Measurements from ENCODE around the gene USP34. TPM values are rescaled to one million over a fixed set of nuclear protein-coding genes. Genes with fewer than 3 reads are reported as not detected.
A peak's percentile ranks its signal among the peaks of the same experiment; 100 is the strongest.

USP34 gene
- total and polyA plus RNA-seq, 2 experiments from 2014 or later, result 36.8 to 125 TPM

DNA sequence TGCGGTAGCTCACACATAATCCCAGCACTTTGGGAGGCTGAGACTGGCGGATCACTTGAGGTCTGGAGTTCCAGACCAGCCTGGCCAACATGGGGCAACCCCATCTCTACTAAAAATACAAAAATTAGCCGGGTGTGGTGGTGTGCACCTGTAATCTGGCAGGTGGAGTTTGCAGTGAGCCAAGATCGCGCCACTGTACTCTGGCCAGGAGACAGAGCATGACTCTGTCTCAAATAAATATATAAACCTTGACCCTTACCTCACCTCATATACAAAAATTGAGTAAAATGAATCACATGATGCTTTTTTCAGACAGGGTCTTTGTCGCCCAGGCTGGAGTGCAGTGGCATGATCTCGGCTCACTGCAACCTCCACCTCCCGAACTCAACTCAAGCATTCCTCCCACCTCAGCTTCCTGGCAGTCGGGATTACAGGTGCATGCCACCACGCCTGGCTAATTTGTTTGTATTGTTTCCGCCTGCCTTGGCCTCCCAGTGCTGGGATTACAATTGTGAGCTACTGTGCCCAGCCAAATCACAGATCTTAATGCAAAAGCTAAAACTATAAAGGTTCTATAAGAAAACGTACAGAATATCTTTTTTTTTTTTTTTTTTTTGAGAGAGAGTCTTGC is 42.0 kb upstream of the USP34 start:
- 89% methylated on average over 12 of the region's 12 CpGs for WGBS (ENCODE audit: low lambda C conversion rate, missing lambda C conversion rate)
- H3K79me2 ChIP-seq, result peaks cover 95% of the 10 kb centered on the region
- no peaks in the 10 kb centered on the region for H3K9me3 ChIP-seq (ENCODE audit: low read depth)
- peaks cover 36% of the 10 kb centered on the region for H4K20me1 ChIP-seq (ENCODE audit: insufficient read depth, poor library complexity, severe bottlenecking)
- H3K27ac ChIP-seq, result no peak overlapping the region
- no peak for DNase-seq (ENCODE audit: low spot score)
- H3K4me2 ChIP-seq, result no peak overlapping the region
- H3K4me3 ChIP-seq, result no peak overlapping the region
- H3K4me1 ChIP-seq (ENCODE audit: insufficient read depth), result no peaks in the 10 kb centered on the region
- no peaks in the 10 kb centered on the region for H3K9me2 ChIP-seq (replicated peaks; ENCODE audit: insufficient read depth)
- TF ChIP-seq CTCF (IDR thresholded peaks at IDR 0.05; ENCODE audit: poor library complexity) (no peak), EZH2 (IDR thresholded peaks at IDR 0.05; ENCODE audit: borderline replicate concordance) (no peak)
- no peak overlapping the region for H2AFZ ChIP-seq
- no peaks in the 10 kb centered on the region for H3K36me3 ChIP-seq (replicated peaks; ENCODE audit: insufficient read depth, low read depth)
- no peaks in the 10 kb centered on the region for H3K27me3 ChIP-seq

DNA sequence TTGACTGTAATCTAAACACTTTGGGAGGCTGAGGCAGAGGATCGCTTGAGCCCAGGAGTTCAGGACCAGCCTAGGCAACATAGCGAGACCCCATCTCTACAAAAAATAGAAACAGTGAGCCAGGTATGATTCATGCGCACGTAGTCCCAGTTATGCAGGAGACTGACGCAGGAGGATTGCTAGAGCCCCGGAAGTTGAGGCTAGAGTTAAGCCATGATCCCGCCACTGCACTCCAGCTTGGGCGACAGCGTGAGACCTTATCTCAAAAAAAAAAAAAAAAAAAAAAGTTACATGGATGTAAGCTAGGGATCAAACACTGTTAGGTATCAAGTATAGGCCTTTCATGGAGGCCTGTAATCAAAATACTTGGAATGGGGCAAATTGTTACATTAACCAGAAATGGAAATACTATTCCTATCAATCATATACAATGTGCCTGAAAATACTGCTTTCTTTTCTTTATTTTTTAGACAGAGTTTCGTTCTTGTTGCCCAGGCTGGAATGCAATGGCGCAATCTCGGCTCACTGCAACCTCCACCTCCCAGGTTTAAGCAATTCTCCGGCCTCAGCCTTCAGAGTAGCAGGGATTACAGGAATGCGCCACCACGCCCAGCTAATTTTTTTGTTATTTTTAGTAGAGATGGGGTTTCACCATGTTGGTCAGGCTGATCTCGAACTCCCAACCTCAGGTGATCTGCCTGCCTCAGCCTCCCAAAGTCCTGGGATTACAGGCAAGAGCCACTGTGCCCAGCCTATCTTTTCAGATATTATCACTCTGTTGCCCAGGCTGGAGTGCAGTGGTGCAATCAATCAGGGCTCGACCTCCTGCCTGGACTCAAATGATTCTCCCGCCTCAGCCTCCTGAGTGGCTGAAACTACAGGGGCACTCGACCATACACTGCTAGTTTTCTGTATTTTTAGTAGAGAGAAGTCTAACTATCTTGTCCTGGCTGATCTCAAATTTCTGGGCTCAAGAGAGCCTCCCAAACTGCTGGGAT is 40.1 kb upstream of the USP34 start:
- TF ChIP-seq EZH2 (IDR thresholded peaks at IDR 0.05; ENCODE audit: borderline replicate concordance), result no peak
- TF ChIP-seq EZH2phosphoT487 (IDR thresholded peaks at IDR 0.05; ENCODE audit: low read depth, severe bottlenecking, unreplicated experiment), result no peak
- no peak for TF ChIP-seq CTCF (IDR thresholded peaks at IDR 0.05; ENCODE audit: poor library complexity)
- Histone ChIP-seq H3K4me2 (no peak overlapping the region), H2AFZ (no peak overlapping the region), H3K27ac (peak overlapping the region; percentile 23), H3K9me2 (replicated peaks; ENCODE audit: insufficient read depth) (no peaks in the 10 kb centered on the region), H3K36me3 (replicated peaks; ENCODE audit: insufficient read depth, low read depth) (no peaks in the 10 kb centered on the region), H3K9me3 (ENCODE audit: low read depth) (no peaks in the 10 kb centered on the region), H3K4me1 (ENCODE audit: insufficient read depth) (no peaks in the 10 kb centered on the region), H4K20me1 (ENCODE audit: insufficient read depth, poor library complexity, severe bottlenecking) (peaks cover 36% of the 10 kb centered on the region), H3K4me3 (no peak overlapping the region), H3K27me3 (no peaks in the 10 kb centered on the region), H3K79me2 (peaks cover 95% of the 10 kb centered on the region)
- no peak for DNase-seq (ENCODE audit: low spot score)
- 93% methylated on average over 19 of the region's 19 CpGs for WGBS (ENCODE audit: low lambda C conversion rate, missing lambda C conversion rate)

DNA sequence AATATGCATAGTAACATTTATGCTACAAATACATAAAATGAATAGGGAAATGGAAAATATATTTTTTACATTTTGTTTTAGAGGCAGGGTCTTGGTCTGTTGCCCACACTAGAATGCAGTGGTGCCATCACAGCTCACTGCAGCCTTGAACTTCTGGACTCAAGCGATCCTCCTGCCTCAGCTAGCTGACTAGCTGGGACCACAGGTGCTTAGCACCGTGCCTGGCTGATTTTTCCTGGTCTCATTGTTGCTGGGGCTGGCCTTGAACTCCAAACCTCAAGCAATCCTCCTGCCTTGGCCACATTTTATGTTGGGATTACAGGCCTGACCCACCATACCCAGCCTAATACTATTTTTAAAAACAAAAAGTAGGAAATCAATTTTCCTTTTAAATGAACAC is 34.1 kb upstream of the USP34 start:
- H3K79me2 ChIP-seq, result peaks cover 88% of the 10 kb centered on the region

More for the DNA sequence above, 34.1 kb upstream of the USP34 start:
- Histone ChIP-seq H3K9me2 (replicated peaks; ENCODE audit: insufficient read depth) (no peaks in the 10 kb centered on the region), H2AFZ (no peak overlapping the region), H3K27ac (no peak overlapping the region), H3K9me3 (ENCODE audit: low read depth) (no peaks in the 10 kb centered on the region), H3K27me3 (no peaks in the 10 kb centered on the region), H4K20me1 (ENCODE audit: insufficient read depth, poor library complexity, severe bottlenecking) (peaks cover 28% of the 10 kb centered on the region), H3K4me3 (no peak overlapping the region), H3K4me2 (no peak overlapping the region), H3K36me3 (replicated peaks; ENCODE audit: insufficient read depth, low read depth) (no peaks in the 10 kb centered on the region), H3K4me1 (ENCODE audit: insufficient read depth) (no peaks in the 10 kb centered on the region)
- TF ChIP-seq EZH2phosphoT487 (IDR thresholded peaks at IDR 0.05; ENCODE audit: low read depth, severe bottlenecking, unreplicated experiment) (no peak), CTCF (IDR thresholded peaks at IDR 0.05; ENCODE audit: poor library complexity) (no peak), EZH2 (IDR thresholded peaks at IDR 0.05; ENCODE audit: borderline replicate concordance) (no peak)
- WGBS (ENCODE audit: low lambda C conversion rate, missing lambda C conversion rate), result 94% methylated on average over 2 of the region's 2 CpGs
- no peak for DNase-seq (ENCODE audit: low spot score)

Measured in hepatocyte (in vitro differentiated cells).